ENCODE data around the gene PIGU.

Gene PIGU

DNA sequence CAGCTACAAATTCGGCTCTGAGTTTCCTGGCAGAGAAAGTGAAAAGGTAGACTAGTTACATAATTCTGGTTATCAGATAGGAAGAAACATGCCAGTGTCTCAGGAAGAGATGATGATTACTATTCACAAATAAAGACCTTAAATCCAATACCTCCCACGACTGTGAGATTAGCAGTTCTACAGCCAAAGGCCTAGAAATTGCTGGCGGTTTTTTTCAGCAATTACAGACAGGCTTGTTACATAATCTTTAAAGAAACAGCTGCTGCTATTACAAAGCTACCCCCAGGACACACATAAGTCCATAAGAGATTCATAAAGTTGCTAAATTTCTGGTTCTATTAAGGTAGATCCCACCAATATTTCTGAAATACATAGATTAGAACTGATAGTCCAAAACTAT is 40.2 kb downstream of the PIGU start:
- no peak for DNase-seq
- Histone ChIP-seq H3K4me1 (ENCODE audit: control insufficient read depth, low read depth, low read length) (no peaks in the 10 kb centered on the region), H3K36me3 (ENCODE audit: control insufficient read depth, insufficient read depth, low read length) (no peaks in the 10 kb centered on the region), H3K4me2 (ENCODE audit: low read length) (no peak overlapping the region), H4K8ac (ENCODE audit: low read depth, low read length) (no peak overlapping the region), H3K23ac (ENCODE audit: low read length) (no peak overlapping the region), H3K18ac (ENCODE audit: low read length) (no peak overlapping the region), H4K5ac (ENCODE audit: low read length) (no peak overlapping the region), H3K79me2 (ENCODE audit: control insufficient read depth, insufficient read depth, low read length) (no peaks in the 10 kb centered on the region), H3K4me3 (ENCODE audit: low read length) (no peak overlapping the region), H2BK5ac (ENCODE audit: low read length) (no peak overlapping the region), H3K4ac (ENCODE audit: low read depth, low read length) (no peak overlapping the region), H3K56ac (ENCODE audit: low read length) (no peak overlapping the region), H2AK5ac (ENCODE audit: low read length) (no peak overlapping the region), H2BK120ac (ENCODE audit: low read depth, low read length) (no peak overlapping the region), H3K27ac (ENCODE audit: low read depth, low read length) (no peak overlapping the region), H3K79me1 (ENCODE audit: low read length) (no peaks in the 10 kb centered on the region), H2BK15ac (replicated peaks; ENCODE audit: low read depth) (no peak overlapping the region), H3K27me3 (ENCODE audit: insufficient read depth, low read length, poor library complexity) (no peaks in the 10 kb centered on the region), H3K9ac (ENCODE audit: low read length) (no peak overlapping the region)
- WGBS (ENCODE audit: extremely low coverage, insufficient coverage, low lambda C conversion rate): no CpG with 5 or more reads among the region's 3 CpGs

DNA sequence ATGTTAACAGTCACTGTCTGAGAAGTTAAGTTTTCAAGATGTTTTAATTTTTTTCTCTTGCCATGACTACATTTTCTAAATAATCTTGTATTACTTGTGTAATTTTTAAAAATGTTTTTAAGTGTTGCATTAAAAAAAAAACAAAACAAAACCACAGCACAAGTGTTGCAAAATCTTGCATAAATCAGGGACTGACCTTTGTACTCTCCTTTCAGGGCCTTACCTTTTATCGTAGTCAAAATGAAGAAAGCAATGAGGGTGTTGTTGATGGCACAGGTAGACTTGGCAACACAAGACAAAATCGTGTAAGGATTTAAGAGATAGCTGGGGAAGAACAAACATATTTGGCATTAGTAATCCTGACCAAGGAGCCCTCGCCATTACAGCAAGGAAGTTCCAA is 42.5 kb downstream of the PIGU start:
- Histone ChIP-seq H3K9ac (ENCODE audit: low read length) (no peak overlapping the region), H2BK15ac (replicated peaks; ENCODE audit: low read depth) (no peak overlapping the region), H3K23ac (ENCODE audit: low read length) (no peak overlapping the region), H3K4me2 (ENCODE audit: low read length) (no peak overlapping the region), H3K27me3 (ENCODE audit: insufficient read depth, low read length, poor library complexity) (no peaks in the 10 kb centered on the region), H2BK120ac (ENCODE audit: low read depth, low read length) (no peak overlapping the region), H2AK5ac (ENCODE audit: low read length) (no peak overlapping the region), H2BK5ac (ENCODE audit: low read length) (no peak overlapping the region), H3K4ac (ENCODE audit: low read depth, low read length) (no peak overlapping the region), H3K27ac (ENCODE audit: low read depth, low read length) (no peak overlapping the region), H3K36me3 (ENCODE audit: control insufficient read depth, insufficient read depth, low read length) (no peaks in the 10 kb centered on the region), H3K79me2 (ENCODE audit: control insufficient read depth, insufficient read depth, low read length) (no peaks in the 10 kb centered on the region), H3K4me1 (ENCODE audit: control insufficient read depth, low read depth, low read length) (no peaks in the 10 kb centered on the region), H3K4me3 (ENCODE audit: low read length) (no peak overlapping the region), H3K18ac (ENCODE audit: low read length) (no peak overlapping the region), H4K8ac (ENCODE audit: low read depth, low read length) (no peak overlapping the region), H4K5ac (ENCODE audit: low read length) (no peak overlapping the region), H3K79me1 (ENCODE audit: low read length) (no peaks in the 10 kb centered on the region), H3K56ac (ENCODE audit: low read length) (no peak overlapping the region)
- no peak for DNase-seq
- WGBS (ENCODE audit: extremely low coverage, insufficient coverage, low lambda C conversion rate): no CpG with 5 or more reads among the region's 3 CpGs

DNA sequence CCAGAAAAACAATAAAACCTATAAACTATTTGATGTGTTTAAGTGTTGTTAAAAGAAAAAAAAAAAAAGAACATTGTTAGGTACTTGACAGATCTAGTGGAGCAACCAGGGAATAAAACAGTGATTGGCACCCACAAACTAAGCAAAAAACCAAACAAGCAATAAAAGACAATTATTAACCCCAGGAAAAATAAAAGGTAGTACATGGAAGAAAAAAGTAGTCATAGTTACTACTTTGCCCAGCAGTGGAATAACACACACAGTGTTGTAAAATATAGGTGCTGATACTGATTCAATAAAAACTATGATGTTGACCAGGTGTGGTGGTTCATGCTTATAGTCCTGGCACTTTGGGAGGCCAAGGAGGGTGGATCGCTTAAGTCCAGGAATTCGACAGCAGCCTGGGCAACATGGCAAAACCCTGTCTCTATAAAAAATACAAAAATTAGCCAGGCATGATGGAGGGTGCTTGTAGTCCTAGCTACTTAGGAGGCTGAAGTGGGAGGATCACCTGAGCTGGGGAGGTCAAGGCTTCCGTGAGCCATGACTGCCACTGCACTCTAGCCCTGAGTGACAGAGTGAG is 43.9 kb downstream of the PIGU start:
- no peak overlapping the region for H2AK5ac ChIP-seq (ENCODE audit: low read length)
- H3K18ac ChIP-seq (ENCODE audit: low read length): no peak overlapping the region
- H3K4me3 ChIP-seq (ENCODE audit: low read length): no peak overlapping the region
- no peak overlapping the region for H2BK120ac ChIP-seq (ENCODE audit: low read depth, low read length)
- H3K27me3 ChIP-seq (ENCODE audit: insufficient read depth, low read length, poor library complexity): no peaks in the 10 kb centered on the region
- H4K8ac ChIP-seq (ENCODE audit: low read depth, low read length): no peak overlapping the region
- no peaks in the 10 kb centered on the region for H3K4me1 ChIP-seq (ENCODE audit: control insufficient read depth, low read depth, low read length)
- no peak overlapping the region for H3K56ac ChIP-seq (ENCODE audit: low read length)
- H3K9ac ChIP-seq (ENCODE audit: low read length): no peak overlapping the region
- no peak overlapping the region for H4K5ac ChIP-seq (ENCODE audit: low read length)
- DNase-seq: no peak
- H3K4ac ChIP-seq (ENCODE audit: low read depth, low read length): no peak overlapping the region
- H3K36me3 ChIP-seq (ENCODE audit: control insufficient read depth, insufficient read depth, low read length): no peaks in the 10 kb centered on the region
- H3K27ac ChIP-seq (ENCODE audit: low read depth, low read length): no peak overlapping the region
- no peak overlapping the region for H2BK5ac ChIP-seq (ENCODE audit: low read length)
- WGBS (ENCODE audit: extremely low coverage, insufficient coverage, low lambda C conversion rate): no CpG with 5 or more reads among the region's 3 CpGs
- no peak overlapping the region for H2BK15ac ChIP-seq (replicated peaks; ENCODE audit: low read depth)
- no peak overlapping the region for H3K4me2 ChIP-seq (ENCODE audit: low read length)
- H3K79me1 ChIP-seq (ENCODE audit: low read length): no peaks in the 10 kb centered on the region
- H3K23ac ChIP-seq (ENCODE audit: low read length): no peak overlapping the region
- H3K79me2 ChIP-seq (ENCODE audit: control insufficient read depth, insufficient read depth, low read length): no peaks in the 10 kb centered on the region

DNA sequence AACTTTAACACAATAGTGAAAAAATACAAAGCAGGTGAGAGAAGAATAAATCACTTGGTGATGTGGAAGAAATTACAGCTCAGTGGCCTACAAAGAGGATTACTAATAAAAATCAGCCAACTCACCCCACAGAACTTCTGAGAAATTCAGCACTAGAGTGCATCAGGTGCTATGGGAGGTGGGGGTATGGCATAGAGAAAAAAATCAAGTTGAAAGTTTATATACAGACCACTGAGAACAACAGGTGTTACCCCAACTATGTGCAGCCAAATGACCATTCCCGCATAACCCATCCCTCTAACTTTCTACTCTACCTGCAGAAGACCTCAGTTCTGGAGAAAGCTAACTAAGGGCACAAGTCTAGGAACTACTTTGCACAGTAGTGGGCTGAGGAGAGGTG is 47.0 kb downstream of the PIGU start:
- Histone ChIP-seq H3K27ac (ENCODE audit: low read depth, low read length) (no peak overlapping the region), H3K79me1 (ENCODE audit: low read length) (no peaks in the 10 kb centered on the region), H3K4me2 (ENCODE audit: low read length) (no peak overlapping the region), H3K79me2 (ENCODE audit: control insufficient read depth, insufficient read depth, low read length) (no peaks in the 10 kb centered on the region), H3K4me3 (ENCODE audit: low read length) (no peak overlapping the region), H3K18ac (ENCODE audit: low read length) (no peak overlapping the region), H2AK5ac (ENCODE audit: low read length) (no peak overlapping the region), H2BK120ac (ENCODE audit: low read depth, low read length) (no peak overlapping the region), H3K36me3 (ENCODE audit: control insufficient read depth, insufficient read depth, low read length) (no peaks in the 10 kb centered on the region), H3K27me3 (ENCODE audit: insufficient read depth, low read length, poor library complexity) (no peaks in the 10 kb centered on the region), H2BK5ac (ENCODE audit: low read length) (no peak overlapping the region), H4K8ac (ENCODE audit: low read depth, low read length) (no peak overlapping the region), H2BK15ac (replicated peaks; ENCODE audit: low read depth) (no peak overlapping the region), H3K56ac (ENCODE audit: low read length) (no peak overlapping the region), H4K5ac (ENCODE audit: low read length) (no peak overlapping the region), H3K4ac (ENCODE audit: low read depth, low read length) (no peak overlapping the region), H3K23ac (ENCODE audit: low read length) (no peak overlapping the region), H3K9ac (ENCODE audit: low read length) (no peak overlapping the region), H3K4me1 (ENCODE audit: control insufficient read depth, low read depth, low read length) (no peaks in the 10 kb centered on the region)
- DNase-seq: no peak
- no CpG with 5 or more reads among the region's 1 CpG for WGBS (ENCODE audit: extremely low coverage, insufficient coverage, low lambda C conversion rate)

DNA sequence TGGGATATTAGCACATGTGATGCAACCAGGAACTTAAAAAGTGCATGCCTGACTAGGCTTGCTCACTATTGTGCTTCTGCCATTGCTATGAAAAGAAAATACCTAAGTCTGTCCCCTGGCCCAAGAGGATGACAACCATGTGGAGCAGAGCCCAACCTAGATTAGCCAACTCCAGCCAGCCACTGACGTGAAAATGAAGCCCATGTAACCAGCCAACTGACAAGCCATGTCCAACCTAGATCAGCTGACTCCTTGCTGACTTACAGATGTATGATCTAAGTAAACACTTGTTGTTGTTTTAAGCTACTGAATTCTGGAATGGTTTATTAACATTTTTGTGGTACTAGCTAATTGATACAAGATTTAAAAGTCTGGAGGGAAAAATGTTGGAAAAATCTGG is 47.5 kb downstream of the PIGU start:
- Histone ChIP-seq H3K18ac (ENCODE audit: low read length) (no peak overlapping the region), H3K27me3 (ENCODE audit: insufficient read depth, low read length, poor library complexity) (no peaks in the 10 kb centered on the region), H3K56ac (ENCODE audit: low read length) (no peak overlapping the region), H2AK5ac (ENCODE audit: low read length) (no peak overlapping the region), H3K79me2 (ENCODE audit: control insufficient read depth, insufficient read depth, low read length) (no peaks in the 10 kb centered on the region), H3K4me2 (ENCODE audit: low read length) (no peak overlapping the region), H3K4ac (ENCODE audit: low read depth, low read length) (no peak overlapping the region), H3K79me1 (ENCODE audit: low read length) (no peaks in the 10 kb centered on the region), H4K5ac (ENCODE audit: low read length) (no peak overlapping the region), H3K27ac (ENCODE audit: low read depth, low read length) (no peak overlapping the region), H2BK5ac (ENCODE audit: low read length) (no peak overlapping the region), H3K23ac (ENCODE audit: low read length) (no peak overlapping the region), H3K36me3 (ENCODE audit: control insufficient read depth, insufficient read depth, low read length) (no peaks in the 10 kb centered on the region), H3K4me1 (ENCODE audit: control insufficient read depth, low read depth, low read length) (no peaks in the 10 kb centered on the region), H4K8ac (ENCODE audit: low read depth, low read length) (no peak overlapping the region), H2BK120ac (ENCODE audit: low read depth, low read length) (no peak overlapping the region), H3K4me3 (ENCODE audit: low read length) (no peak overlapping the region), H3K9ac (ENCODE audit: low read length) (no peak overlapping the region), H2BK15ac (replicated peaks; ENCODE audit: low read depth) (no peak overlapping the region)
- WGBS (ENCODE audit: extremely low coverage, insufficient coverage, low lambda C conversion rate): no CpG with 5 or more reads among the region's 1 CpG
- no peak for DNase-seq

DNA sequence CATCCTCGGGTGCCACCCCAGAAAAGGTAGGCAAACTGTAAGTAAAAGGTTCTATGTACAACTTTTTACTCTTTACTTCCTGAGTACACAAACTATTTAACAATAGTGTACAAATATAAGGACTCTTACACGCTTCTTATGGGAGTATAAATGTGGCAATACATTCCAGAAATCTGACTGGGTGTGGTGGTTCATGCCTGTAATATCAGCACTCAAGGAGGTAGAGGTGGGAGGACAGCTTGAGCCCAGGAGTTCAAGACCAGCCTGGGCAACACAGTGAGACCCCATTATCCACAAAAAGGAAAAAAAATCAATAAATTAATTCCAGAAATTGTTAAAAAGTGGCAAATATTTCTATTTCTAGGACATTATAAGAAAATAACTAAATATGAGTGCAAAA is 48.9 kb downstream of the PIGU start:
- H3K9ac ChIP-seq (ENCODE audit: low read length): no peak overlapping the region
- H3K27ac ChIP-seq (ENCODE audit: low read depth, low read length): no peak overlapping the region
- no peak overlapping the region for H2BK120ac ChIP-seq (ENCODE audit: low read depth, low read length)
- H3K36me3 ChIP-seq (ENCODE audit: control insufficient read depth, insufficient read depth, low read length): no peaks in the 10 kb centered on the region
- H3K4me2 ChIP-seq (ENCODE audit: low read length): no peak overlapping the region
- no peak overlapping the region for H2BK5ac ChIP-seq (ENCODE audit: low read length)
- no peaks in the 10 kb centered on the region for H3K79me1 ChIP-seq (ENCODE audit: low read length)
- H3K4me1 ChIP-seq (ENCODE audit: control insufficient read depth, low read depth, low read length): no peaks in the 10 kb centered on the region
- no peak for DNase-seq
- H2AK5ac ChIP-seq (ENCODE audit: low read length): no peak overlapping the region
- no peak overlapping the region for H3K23ac ChIP-seq (ENCODE audit: low read length)
- no peak overlapping the region for H4K5ac ChIP-seq (ENCODE audit: low read length)
- H3K56ac ChIP-seq (ENCODE audit: low read length): no peak overlapping the region
- WGBS (ENCODE audit: extremely low coverage, insufficient coverage, low lambda C conversion rate): no CpG with 5 or more reads among the region's 2 CpGs
- no peaks in the 10 kb centered on the region for H3K79me2 ChIP-seq (ENCODE audit: control insufficient read depth, insufficient read depth, low read length)
- no peak overlapping the region for H3K18ac ChIP-seq (ENCODE audit: low read length)
- H3K27me3 ChIP-seq (ENCODE audit: insufficient read depth, low read length, poor library complexity): no peaks in the 10 kb centered on the region
- no peak overlapping the region for H3K4me3 ChIP-seq (ENCODE audit: low read length)
- no peak overlapping the region for H3K4ac ChIP-seq (ENCODE audit: low read depth, low read length)
- no peak overlapping the region for H2BK15ac ChIP-seq (replicated peaks; ENCODE audit: low read depth)
- H4K8ac ChIP-seq (ENCODE audit: low read depth, low read length): no peak overlapping the region

Measured in mesendoderm (in vitro differentiated cells).